ENCODE data around the gene DNAJC16.

DNAJC16 gene

DNA sequence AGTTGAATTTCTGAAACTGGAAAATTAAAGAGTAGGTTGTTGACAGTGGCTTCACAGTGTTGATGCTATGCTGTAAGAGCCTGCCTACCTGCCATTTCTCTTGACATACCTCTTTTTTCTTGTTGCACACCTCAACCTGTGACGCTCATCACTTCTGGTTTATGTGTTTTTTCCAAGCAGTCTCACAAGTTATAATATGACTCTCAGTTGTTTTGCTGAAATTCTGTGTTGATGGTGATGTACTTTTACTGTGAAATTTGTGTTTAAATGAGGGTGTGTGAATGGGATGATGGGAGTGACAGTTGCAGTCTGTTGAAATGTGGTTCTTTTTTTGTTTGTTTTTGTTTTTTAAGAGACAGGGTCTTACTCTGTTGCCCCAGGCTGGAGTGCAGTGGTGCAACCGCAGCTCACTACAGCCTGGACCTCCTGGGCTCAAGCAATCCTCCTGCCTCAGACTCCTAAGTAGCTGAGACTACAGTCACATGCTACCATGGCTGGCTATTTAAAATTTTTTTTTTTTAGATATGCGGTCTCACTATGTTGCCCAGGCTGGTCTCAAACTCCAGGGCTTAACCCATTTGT, 97.6 kb downstream of the DNAJC16 start:
- no peak overlapping the region for H3K27ac ChIP-seq (ENCODE audit: poor library complexity, severe bottlenecking)
- ATAC-seq (ENCODE audit: low read depth): no peak
- H3K4me1 ChIP-seq (ENCODE audit: insufficient read depth, poor library complexity, severe bottlenecking): peaks cover 19% of the 10 kb centered on the region
- TF ChIP-seq, protein P1, sequence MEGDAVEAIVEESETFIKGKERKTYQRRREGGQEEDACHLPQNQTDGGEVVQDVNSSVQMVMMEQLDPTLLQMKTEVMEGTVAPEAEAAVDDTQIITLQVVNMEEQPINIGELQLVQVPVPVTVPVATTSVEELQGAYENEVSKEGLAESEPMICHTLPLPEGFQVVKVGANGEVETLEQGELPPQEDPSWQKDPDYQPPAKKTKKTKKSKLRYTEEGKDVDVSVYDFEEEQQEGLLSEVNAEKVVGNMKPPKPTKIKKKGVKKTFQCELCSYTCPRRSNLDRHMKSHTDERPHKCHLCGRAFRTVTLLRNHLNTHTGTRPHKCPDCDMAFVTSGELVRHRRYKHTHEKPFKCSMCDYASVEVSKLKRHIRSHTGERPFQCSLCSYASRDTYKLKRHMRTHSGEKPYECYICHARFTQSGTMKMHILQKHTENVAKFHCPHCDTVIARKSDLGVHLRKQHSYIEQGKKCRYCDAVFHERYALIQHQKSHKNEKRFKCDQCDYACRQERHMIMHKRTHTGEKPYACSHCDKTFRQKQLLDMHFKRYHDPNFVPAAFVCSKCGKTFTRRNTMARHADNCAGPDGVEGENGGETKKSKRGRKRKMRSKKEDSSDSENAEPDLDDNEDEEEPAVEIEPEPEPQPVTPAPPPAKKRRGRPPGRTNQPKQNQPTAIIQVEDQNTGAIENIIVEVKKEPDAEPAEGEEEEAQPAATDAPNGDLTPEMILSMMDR (IDR thresholded peaks at IDR 0.05; ENCODE audit: poor library complexity, severe bottlenecking): no peak
- no peak for DNase-seq (ENCODE audit: low spot score)
- no peak overlapping the region for H3K4me3 ChIP-seq (ENCODE audit: severe bottlenecking)
- peaks cover 54% of the 10 kb centered on the region for H3K36me3 ChIP-seq (ENCODE audit: low read depth)
- H3K9me3 ChIP-seq (ENCODE audit: severe bottlenecking): no peaks in the 10 kb centered on the region
- no peaks in the 10 kb centered on the region for H3K27me3 ChIP-seq (ENCODE audit: insufficient read depth, poor library complexity, severe bottlenecking)

DNA sequence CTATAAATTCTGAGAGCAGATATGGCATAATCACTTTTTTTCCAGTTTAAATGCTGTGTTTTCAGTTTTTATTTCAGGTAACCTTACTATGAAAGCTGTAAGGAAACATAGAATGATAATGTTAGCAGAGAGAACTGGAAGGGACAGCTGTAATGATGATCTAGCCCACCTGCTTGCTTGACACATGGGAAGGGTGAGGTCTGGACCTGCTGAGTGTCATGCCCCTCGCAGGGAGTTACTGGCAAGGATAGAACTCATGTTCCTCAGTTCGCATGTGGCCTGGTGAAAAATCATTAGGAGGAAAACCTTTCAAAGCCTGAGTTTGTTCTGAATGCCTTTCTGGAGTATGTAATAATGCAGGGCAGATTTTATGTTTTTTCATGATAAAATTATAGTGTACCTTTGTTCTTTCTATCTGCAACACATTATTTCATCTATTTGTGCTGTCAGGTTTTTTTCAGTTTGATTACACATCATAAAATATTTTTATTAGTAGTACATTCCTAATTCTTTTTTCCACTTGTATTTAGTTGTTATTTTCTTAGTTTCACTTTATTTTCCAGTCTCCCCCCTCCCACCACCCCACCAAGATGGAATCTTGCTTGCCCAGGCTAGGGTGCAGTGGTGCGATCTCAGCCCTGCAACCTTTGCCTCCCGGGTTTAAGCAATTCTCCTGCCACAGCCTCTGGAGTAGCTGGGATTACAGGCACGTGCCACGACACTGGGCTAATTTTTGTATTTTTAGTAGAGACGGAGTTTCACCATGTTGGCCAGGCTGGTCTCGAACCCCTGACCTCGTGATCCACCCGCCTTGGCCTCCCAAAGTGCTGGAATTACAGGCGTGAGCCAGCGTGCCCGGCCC, 98.6 kb downstream of the DNAJC16 start:
- H3K4me1 ChIP-seq (ENCODE audit: insufficient read depth, poor library complexity, severe bottlenecking): peaks cover 10% of the 10 kb centered on the region
- ATAC-seq (ENCODE audit: low read depth) (no peak), DNase-seq (ENCODE audit: low spot score) (no peak)
- no peaks in the 10 kb centered on the region for H3K27me3 ChIP-seq (ENCODE audit: insufficient read depth, poor library complexity, severe bottlenecking)
- H3K36me3 ChIP-seq (ENCODE audit: low read depth): peaks cover 61% of the 10 kb centered on the region
- H3K4me3 ChIP-seq (ENCODE audit: severe bottlenecking): no peak overlapping the region
- no peak overlapping the region for H3K27ac ChIP-seq (ENCODE audit: poor library complexity, severe bottlenecking)
- TF ChIP-seq, protein P1 (IDR thresholded peaks at IDR 0.05; ENCODE audit: poor library complexity, severe bottlenecking): no peak
- no peaks in the 10 kb centered on the region for H3K9me3 ChIP-seq (ENCODE audit: severe bottlenecking)

Data from RWPE2 (cell line).